HG03571 (cell line): ENCODE results near the gene RIN2.
"Not testable (repeated sequence)": the region's sequence is repeated elsewhere in the genome, so short reads cannot be mapped to it uniquely, and the experiment has no call there.

Experiments
- ATAC-seq: cut with Tn5 transposase; IDR thresholded peaks from one replicate; pipeline ENCODE4 v1.9.1; 2021; ENCODE audit not compliant: unreplicated experiment

Gene RIN2

DNA sequence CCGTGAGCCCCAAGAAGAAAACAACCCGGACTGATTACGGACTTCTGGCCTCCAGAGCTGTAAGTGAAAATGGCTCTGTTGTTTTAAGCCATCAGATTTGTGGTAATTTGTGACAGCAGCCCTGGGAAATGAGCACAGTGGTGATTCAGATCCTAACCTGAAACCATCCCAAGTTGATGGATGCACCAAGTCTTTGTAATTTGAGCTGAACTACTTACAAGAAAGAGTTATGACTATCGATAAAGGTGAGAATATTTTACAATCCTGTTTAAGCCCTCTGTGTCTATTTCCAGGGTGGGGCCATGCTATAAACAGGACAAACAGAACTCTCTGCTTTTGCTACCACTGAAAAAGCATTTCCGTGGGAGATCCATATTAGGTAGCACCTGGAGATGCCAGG is 19.1 kb upstream of the RIN2 start:
- no peak for ATAC-seq

GRCh38 chr20:19739351-19739750 is 18.7 kb upstream of the RIN2 start:
- no peak for ATAC-seq

GRCh38 chr20:19740512-19740911 is 17.5 kb upstream of the RIN2 start:
- ATAC-seq = no peak

GRCh38 chr20:19741924-19742323 is 16.1 kb upstream of the RIN2 start:
- no peak for ATAC-seq

DNA sequence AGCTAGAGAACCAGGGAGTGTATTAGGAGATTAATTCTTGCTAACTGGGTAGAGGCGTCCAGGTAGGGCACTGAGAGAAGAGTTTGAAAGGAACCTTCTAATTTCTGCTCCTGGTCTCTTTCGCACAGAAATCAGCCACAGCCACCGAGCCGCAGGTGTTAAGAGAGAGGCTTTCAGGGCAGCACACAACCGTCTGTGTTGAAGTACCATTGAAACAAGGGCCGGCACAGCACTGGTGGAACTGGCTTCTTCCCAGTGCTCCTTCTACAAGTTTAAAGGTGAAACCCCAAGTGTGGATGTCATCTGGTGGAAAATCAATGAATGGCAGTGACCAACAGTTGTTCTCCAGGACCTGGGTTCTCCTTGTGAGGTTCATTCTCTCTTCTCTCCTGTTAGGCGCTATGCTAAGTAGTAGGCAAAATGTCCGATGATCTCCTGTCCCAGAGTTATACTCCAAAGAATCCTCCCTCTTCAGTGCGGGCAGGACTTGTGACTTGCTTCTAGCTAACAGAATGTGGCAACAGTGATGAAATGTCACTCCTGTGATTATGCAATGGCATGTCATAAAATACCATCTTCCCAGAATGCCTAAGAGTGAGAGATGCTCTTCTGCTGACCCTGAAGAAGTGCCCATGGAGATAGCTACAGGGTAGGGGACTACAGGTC is 15.0 kb upstream of the RIN2 start:
- no peak for ATAC-seq

- no peak for ATAC-seq
Observed at GRCh38 chr20:19743640-19743995, 14.4 kb upstream of the RIN2 start.

- ATAC-seq = no peak
Observed at GRCh38 chr20:19745106-19745505, 13.0 kb upstream of the RIN2 start.

DNA sequence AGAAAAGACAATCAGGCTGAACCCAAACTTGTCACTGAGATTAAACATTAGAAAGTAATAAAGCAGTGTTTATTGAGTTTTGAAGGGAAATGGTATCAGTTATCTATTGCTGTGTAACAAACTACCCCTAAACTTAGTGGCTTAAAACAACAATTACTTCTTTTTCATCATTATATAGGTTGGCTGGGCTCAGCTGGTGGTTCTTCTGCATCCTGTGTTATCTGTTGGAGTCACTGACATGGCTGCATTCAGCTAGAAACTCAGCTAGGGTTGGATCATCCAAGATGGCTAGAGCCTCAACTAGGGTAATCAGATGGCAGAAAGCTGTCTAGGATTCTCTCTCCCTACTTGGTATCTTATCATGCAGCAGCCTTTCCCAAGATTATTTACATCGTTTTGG is 12.5 kb upstream of the RIN2 start:
- ATAC-seq = no peak

DNA sequence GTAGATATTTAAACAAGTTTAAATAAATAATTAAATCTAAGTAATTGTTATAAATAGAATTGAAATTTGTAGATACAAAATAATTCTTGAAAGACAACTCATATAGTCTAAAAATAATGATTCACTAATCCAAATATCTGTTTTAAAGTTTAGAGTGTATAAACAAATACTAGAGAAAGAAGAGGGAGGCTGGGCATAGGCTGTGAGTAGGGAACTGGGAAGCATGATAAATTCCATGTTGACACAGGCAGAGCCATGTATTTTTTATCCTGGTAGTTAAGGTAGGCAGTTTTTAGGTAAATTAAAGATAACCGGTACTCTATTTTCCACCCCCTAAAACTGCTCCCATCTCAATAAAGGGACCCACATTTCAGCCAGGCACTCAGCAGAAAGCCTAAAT is 11.7 kb upstream of the RIN2 start:
- no peak for ATAC-seq

DNA sequence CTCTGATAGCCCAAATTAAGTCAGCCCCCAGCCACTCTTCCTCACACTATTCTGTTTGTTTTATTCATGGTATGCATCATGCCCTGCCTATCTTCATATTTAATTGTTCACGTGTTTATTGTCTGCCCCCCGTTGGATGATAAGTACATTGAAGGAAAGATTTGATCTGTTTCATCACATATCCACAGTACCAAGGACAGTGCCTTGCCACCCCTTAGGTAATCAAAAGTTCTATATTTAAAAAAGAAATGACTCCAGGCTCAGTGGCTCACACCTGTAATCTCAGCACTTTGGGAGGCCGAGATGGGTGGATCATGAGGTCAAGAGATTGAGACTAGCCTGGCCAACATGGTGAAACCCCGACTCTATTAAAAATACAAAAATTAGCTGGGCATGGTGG is 10.2 kb upstream of the RIN2 start:
- ATAC-seq = no peak

DNA sequence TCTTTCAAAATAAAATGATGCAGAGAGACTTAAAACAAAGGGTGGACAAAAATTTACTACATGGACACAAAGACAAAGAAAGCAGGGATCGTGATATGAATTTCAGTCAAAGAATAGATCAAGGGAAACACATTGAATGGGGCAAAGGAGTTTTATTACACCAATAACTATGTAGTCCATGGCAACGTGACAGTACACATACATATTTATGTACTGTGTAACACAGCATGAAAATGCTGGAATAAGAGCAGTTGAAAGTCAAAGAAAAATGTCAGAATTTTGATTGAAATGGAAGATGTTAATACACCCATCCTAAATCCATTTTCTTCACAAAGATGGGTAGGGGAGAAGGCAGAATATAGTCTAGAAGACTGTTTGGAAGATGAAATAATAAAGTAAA is 9.4 kb upstream of the RIN2 start:
- ATAC-seq = no peak

DNA sequence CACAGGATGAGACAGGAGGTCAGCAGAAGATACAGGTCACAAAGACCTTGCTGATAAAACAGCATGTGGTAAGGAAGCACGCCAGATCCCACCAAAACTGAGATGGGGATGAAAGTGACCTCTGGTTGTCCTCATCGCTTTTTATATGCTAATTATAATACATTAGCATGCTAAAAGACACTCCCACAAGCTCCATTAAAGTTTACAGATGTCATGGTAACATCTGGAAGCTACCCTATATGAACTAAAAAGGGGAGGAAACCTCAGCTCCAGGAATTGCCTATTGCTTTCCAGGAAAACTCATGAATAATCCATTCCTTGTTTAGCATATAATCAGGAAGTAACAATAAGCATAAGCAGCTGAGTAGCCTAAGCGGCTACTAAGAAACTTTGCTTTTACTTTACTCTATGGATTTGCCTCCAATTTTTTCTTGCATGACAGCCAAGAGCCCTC is 8.4 kb upstream of the RIN2 start:
- ATAC-seq = no peak

- ATAC-seq = no peak
Observed at GRCh38 chr20:19750101-19750606, 7.9 kb upstream of the RIN2 start.

DNA sequence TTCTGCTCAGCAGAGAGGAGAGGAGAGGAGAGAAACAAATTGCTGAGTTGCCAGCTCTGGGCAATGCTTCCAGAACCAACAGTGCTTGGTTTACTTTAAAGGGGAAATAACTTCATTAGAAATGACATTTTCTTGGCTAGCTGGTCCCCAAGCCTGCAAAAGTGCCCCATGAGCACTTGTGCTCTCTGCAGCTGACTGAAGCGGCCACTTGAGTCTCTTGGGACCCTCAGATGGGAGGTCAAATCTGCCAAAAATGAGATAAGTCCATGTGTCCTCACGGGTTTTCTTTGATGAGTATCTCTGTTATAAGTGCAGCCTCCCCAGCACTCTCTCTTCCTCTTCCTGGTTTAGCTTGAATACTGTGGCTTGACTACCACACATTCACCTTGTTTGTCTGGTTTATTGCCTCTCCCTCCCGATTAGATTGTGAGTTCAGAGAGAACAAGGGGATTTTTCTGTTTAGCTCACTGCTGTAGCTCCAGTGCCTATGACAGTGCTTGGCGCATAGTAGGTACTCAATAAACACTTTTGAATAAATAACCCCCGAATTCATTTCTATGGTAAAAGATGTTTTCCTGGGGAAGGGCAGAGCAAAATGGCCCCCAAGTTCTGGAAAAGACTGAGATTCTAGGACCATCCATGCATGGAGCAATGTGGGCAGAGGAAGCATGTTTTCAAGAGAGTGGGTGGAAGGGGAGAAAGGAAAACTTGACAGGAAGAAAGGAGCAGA is 7.0 kb upstream of the RIN2 start:
- ATAC-seq = no peak

DNA sequence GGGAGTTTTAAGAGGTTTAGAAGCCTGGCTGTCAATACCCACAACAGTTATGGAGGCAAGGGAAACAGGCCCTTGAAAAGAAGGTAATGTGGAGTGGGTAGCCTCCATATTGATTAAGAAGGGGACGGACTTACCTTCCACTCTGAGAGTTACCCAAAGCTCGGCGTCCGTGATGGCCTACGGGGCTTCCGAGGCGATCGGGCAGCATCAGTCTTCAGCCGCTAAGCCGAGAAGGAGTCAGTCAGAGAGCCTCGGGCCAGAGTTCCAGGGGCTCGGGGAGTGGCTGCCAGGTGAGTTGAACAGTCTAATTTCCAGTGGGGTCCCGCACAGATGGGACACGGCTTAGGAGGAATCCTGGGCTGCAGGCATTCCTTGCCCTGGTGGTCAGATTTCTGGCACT is 3.9 kb upstream of the RIN2 start:
- not testable (repeated sequence) for ATAC-seq

- no peak for ATAC-seq
Observed at GRCh38 chr20:19756761-19757486, 1.1 kb upstream of the RIN2 start.

- no peak for ATAC-seq
Observed at GRCh38 chr20:19757487-19758132, 448 bp upstream of the RIN2 start.

DNA sequence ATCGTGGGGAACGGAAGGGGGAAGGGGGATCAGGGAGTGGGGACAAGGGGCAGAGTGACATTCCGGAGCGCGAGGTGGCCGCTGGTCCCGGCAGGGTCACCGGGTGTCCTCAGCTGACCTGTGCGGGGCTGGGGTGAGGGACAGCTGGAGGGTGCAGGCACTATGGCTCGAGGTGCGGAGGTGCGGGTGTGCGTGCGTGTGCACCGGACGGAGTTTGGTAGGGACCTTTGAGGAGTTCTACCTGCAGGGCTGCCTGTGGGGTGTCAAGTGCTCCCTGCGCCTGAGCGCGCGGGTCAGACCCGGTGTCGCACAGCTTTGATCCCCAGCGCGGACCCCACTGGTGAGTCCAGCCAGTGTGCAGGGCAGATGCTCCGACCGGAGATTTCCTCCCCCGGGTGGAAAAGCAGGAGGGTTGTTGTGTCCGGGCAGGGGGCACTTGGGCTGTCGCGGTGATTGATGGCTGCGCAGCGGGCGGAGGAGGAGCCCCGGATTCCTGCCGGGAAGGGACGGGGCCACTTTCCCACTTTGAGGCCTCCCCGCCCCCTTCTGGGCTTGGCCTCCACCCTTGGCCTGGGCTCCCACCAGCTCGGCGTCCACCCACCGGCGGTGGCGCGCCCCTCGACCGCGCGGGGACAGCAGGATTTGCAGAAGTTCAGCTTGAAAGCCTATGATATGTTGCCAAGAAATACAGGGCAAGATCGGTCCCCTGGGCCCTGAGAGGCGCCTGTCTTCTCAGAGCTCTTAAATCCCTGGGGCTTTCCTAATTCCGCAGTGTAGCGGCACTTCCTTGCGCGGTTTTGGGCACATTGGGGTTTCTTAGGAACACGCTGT is 658 bp downstream of the RIN2 start:
- no peak for ATAC-seq

DNA sequence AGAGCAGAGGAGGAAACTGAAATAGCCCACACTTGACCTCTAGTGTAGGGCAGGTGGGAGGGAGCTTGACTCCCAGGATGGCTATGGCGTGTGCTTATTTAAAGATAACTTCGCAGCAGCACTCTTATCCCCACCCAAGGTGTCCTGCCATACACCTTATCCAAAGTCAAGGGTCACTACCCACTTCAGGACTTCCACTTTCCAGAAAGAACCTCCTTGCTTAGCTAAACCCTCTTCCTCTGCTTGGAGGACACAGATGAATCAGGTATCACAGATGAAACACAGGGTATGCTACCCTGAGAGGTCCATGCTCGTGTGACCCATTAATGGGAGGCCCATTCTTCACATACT is 2.3 kb downstream of the RIN2 start:
- ATAC-seq = no peak

DNA sequence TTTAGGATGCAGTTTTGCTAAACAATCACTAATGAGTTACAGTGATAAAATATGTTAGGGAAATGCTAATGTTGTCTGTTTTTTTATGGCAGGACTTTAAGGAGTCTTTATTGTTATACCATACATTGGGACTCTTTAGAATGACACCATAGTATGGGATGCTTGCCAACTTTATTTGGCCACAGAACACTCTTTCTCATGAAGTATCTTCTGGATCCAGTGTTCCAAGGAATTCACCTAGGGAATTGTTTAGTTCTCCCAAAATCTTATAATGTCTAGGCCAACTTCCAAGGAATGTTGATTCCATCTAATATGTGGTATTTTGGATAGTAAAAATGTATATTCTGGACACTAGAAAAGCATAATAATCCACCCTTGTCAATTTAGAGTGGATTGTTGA is 3.3 kb downstream of the RIN2 start:
- no peak for ATAC-seq

DNA sequence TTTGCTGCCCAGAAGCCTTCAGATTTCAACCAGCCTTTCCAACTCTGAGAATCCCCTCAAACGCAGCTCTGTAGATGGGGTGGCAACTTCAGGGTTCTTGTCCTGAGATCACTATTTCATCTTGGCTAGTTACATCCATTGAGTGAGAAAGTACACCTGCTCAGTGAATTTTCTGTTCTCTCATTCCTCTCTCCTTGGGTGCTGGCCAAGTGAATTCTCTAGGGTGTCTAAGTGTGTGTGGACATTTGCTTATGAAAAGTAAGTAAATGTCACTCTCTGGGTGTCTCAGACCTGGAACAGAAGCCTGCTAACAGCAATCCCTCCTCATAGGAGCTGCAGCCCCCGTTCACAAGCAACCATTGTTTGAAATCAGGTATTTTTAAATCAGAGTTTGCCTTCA is 3.8 kb downstream of the RIN2 start:
- ATAC-seq = no peak
